IMR-90 (cell line): Measurements from ENCODE around the gene COL5A1. TPM values are rescaled to one million over a fixed set of nuclear protein-coding genes. Genes with fewer than 3 reads are reported as not detected.
A peak's percentile ranks its signal among the peaks of the same experiment; 100 is the strongest.

ENCODE experiments used
- ATAC-seq: fragments of 200-7000 bp; cut with Tn5 transposase; 2 replicates; pipeline ENCODE4 v1.9.1; 2020; ENCODE audit warnings: low read depth, mild to moderate bottlenecking, moderate library complexity
- BruUV-seq: library from RNA; stranded (reverse); fragments of 400-500 nt; replicated peaks from 2 replicates; lab custom pipeline; 2021; lab: Mats Ljungman, UMichigan
- CTCF ChIA-PET: fragments of 300-600 bp; formaldehyde crosslinking; extraction: SDS; loops from one replicate; lab custom pipeline; 2021; ENCODE audit warnings: antibody characterized with exemption; lab: Yijun Ruan, JAX
- POLR2A ChIA-PET: fragments of 300-600 bp; sonication (Branson Sonifier 250); formaldehyde crosslinking; loops from one replicate; lab custom pipeline; 2022; ENCODE audit warnings: antibody characterized with exemption; ENCODE audit not compliant: unreplicated experiment; lab: Charles Lee
- DNase-seq: peaks from one replicate; pipeline ENCODE4 v3.0.0; 2013
- H2AFZ ChIP-seq: replicated peaks from 2 replicates; pipeline ENCODE3; 2013; ENCODE audit warnings: low read length, mild to moderate bottlenecking; ENCODE audit not compliant: poor library complexity
- H2AK5ac ChIP-seq: 2 replicates; pipeline ENCODE4 v1.6.1; 2013; ENCODE audit warnings: low read depth, low read length, inconsistent platforms
- H2AK9ac ChIP-seq: replicated peaks from 2 replicates; pipeline ENCODE3; 2013; ENCODE audit warnings: mild to moderate bottlenecking, low read depth, low read length, moderate library complexity; ENCODE audit not compliant: poor library complexity
- H2BK120ac ChIP-seq: 2 replicates; pipeline ENCODE4 v1.6.1; 2013; ENCODE audit warnings: low read depth, low read length, inconsistent platforms
- H2BK15ac ChIP-seq: 3 replicates; pipeline ENCODE4 v1.6.1; 2013; ENCODE audit warnings: low read depth, low read length, inconsistent platforms
- H2BK20ac ChIP-seq: 2 replicates; pipeline ENCODE4 v1.6.1; 2013; ENCODE audit warnings: low read depth, mild to moderate bottlenecking, inconsistent platforms, low read length, moderate library complexity
- H2BK5ac ChIP-seq: 2 replicates; pipeline ENCODE4 v1.6.1; 2013; ENCODE audit warnings: mild to moderate bottlenecking, low read depth, low read length, inconsistent platforms; ENCODE audit not compliant: poor library complexity, severe bottlenecking
- H3K14ac ChIP-seq: replicated peaks from 2 replicates; pipeline ENCODE4 v1.6.1; 2013; ENCODE audit warnings: low read depth, low read length, inconsistent platforms
- H3K18ac ChIP-seq: 2 replicates; pipeline ENCODE4 v1.6.1; 2013; ENCODE audit warnings: low read depth, low read length, control low read depth
- H3K23ac ChIP-seq: 2 replicates; pipeline ENCODE4 v1.6.1; 2013; ENCODE audit warnings: low read depth, low read length, inconsistent platforms
- H3K27ac ChIP-seq: 2 replicates; pipeline ENCODE4 v1.5.1; 2013; ENCODE audit warnings: mild to moderate bottlenecking, control low read depth, low read length; ENCODE audit not compliant: insufficient read depth
- H3K27me3 ChIP-seq: 2 replicates; pipeline ENCODE4 v1.6.1; 2013; ENCODE audit warnings: low read length; ENCODE audit not compliant: control insufficient read depth, insufficient read depth
- H3K36me3 ChIP-seq: 2 replicates; pipeline ENCODE4 v1.6.1; 2013; ENCODE audit warnings: low read length, mixed read lengths; ENCODE audit not compliant: control insufficient read depth, insufficient read depth
- H3K4ac ChIP-seq: 2 replicates; pipeline ENCODE4 v1.6.1; 2013; ENCODE audit warnings: low read depth, low read length, inconsistent platforms
- H3K4me1 ChIP-seq: 2 replicates; pipeline ENCODE4 v1.6.1; 2013; ENCODE audit warnings: low read length, mixed read lengths; ENCODE audit not compliant: control insufficient read depth, insufficient read depth
- H3K4me2 ChIP-seq: 2 replicates; pipeline ENCODE4 v1.6.1; 2013; ENCODE audit warnings: low read depth, mild to moderate bottlenecking, control low read depth, low read length, moderate library complexity
- H3K4me3 ChIP-seq: 2 replicates; pipeline ENCODE4 v1.5.1; 2013; ENCODE audit warnings: low read depth, mild to moderate bottlenecking, control low read depth, low read length, moderate library complexity; ENCODE audit not compliant: insufficient read depth
- H3K56ac ChIP-seq: 2 replicates; pipeline ENCODE4 v1.6.1; 2013; ENCODE audit warnings: low read length, inconsistent platforms; ENCODE audit not compliant: insufficient read depth; ENCODE audit errors: extremely low read depth
- H3K79me1 ChIP-seq, 2 experiments: 2 replicates each; pipeline ENCODE4 v1.6.1; 2013; ENCODE audit warnings: low read length in 2 of 2, inconsistent platforms in 1 of 2, low read depth in 1 of 2
- H3K9ac ChIP-seq: 2 replicates; pipeline ENCODE4 v1.6.1; 2013; ENCODE audit warnings: low read depth, low read length, control low read depth
- H3K9me1 ChIP-seq: 2 replicates; pipeline ENCODE4 v1.6.1; 2013; ENCODE audit warnings: low read length, inconsistent platforms; ENCODE audit not compliant: insufficient read depth
- H3K9me3 ChIP-seq: 2 replicates; pipeline ENCODE4 v1.6.1; 2013; ENCODE audit warnings: low read length; ENCODE audit not compliant: control insufficient read depth, insufficient read depth
- H4K20me1 ChIP-seq: 2 replicates; pipeline ENCODE4 v1.6.1; 2013; ENCODE audit warnings: low read length, inconsistent platforms; ENCODE audit not compliant: insufficient read depth
- H4K5ac ChIP-seq: 2 replicates; pipeline ENCODE4 v1.6.1; 2013; ENCODE audit warnings: mild to moderate bottlenecking, low read depth, low read length, control low read depth
- H4K8ac ChIP-seq, 2 experiments: 2 replicates each; pipeline ENCODE4 v1.6.1; 2013; ENCODE audit warnings: low read depth in 2 of 2, low read length in 2 of 2, control low read depth in 1 of 2, inconsistent platforms in 1 of 2
- H4K91ac ChIP-seq: 2 replicates; pipeline ENCODE4 v1.6.1; 2013; ENCODE audit warnings: low read depth, low read length, inconsistent platforms; ENCODE audit not compliant: insufficient read depth
- BHLHE40 ChIP-seq: fragments of 150-350 bp; IDR thresholded peaks from 2 replicates; pipeline ENCODE4 v1.6.1; 2016; ENCODE audit warnings: mild to moderate bottlenecking, low read depth, low read length
- CEBPB ChIP-seq: IDR thresholded peaks from 2 replicates; pipeline ENCODE4 v1.6.1; 2012; ENCODE audit warnings: low read depth, low read length, improper control_type of control experiment
- CHD1 ChIP-seq: IDR thresholded peaks from 2 replicates; pipeline ENCODE4 v1.6.1; 2012; ENCODE audit warnings: low read depth, low read length, improper control_type of control experiment
- CTCF ChIP-seq: conservative IDR thresholded peaks from 2 replicates; pipeline ENCODE4 v1.5.1; 2012; ENCODE audit warnings: mild to moderate bottlenecking, low read depth, low read length, improper control_type of control experiment
- ELK1 ChIP-seq: fragments of 150-350 bp; IDR thresholded peaks from 2 replicates; pipeline ENCODE4 v1.6.1; 2016; ENCODE audit warnings: low read depth, mild to moderate bottlenecking, low read length, moderate library complexity, borderline replicate concordance
- FOS ChIP-seq: fragments of 150-350 bp; IDR thresholded peaks from 2 replicates; pipeline ENCODE4 v1.6.1; 2016; ENCODE audit warnings: low read depth, low read length
- MAZ ChIP-seq: IDR thresholded peaks from 2 replicates; pipeline ENCODE4 v1.6.1; 2012; ENCODE audit warnings: low read depth, mild to moderate bottlenecking, low read length, improper control_type of control experiment, moderate library complexity, borderline replicate concordance
- MXI1 ChIP-seq: IDR thresholded peaks from 2 replicates; pipeline ENCODE4 v1.6.1; 2012; ENCODE audit warnings: low read depth, mild to moderate bottlenecking, low read length, moderate library complexity, borderline replicate concordance
- NFE2L2 ChIP-seq: fragments of 150-350 bp; IDR thresholded peaks from 2 replicates; pipeline ENCODE4 v1.6.1; 2016; ENCODE audit warnings: low read depth, mild to moderate bottlenecking, low read length
- POLR2A ChIP-seq: IDR thresholded peaks from 2 replicates; pipeline ENCODE4 v1.6.1; 2012; ENCODE audit warnings: mild to moderate bottlenecking, low read depth, low read length
- RCOR1 ChIP-seq: IDR thresholded peaks from 2 replicates; pipeline ENCODE4 v1.6.1; 2012; ENCODE audit warnings: mild to moderate bottlenecking, low read length, improper control_type of control experiment; ENCODE audit not compliant: insufficient replicate concordance
- RFX5 ChIP-seq: IDR thresholded peaks from 2 replicates; pipeline ENCODE4 v1.8.0; 2012; ENCODE audit warnings: low read depth, mild to moderate bottlenecking, low read length, moderate library complexity
- SMC3 ChIP-seq: fragments of 150-350 bp; IDR thresholded peaks from 2 replicates; pipeline ENCODE4 v1.6.1; 2016; ENCODE audit warnings: low read depth, mild to moderate bottlenecking, antibody characterized with exemption, low read length, moderate library complexity
- USF2 ChIP-seq: fragments of 150-350 bp; IDR thresholded peaks from 2 replicates; pipeline ENCODE4 v1.6.1; 2017; ENCODE audit warnings: mild to moderate bottlenecking, antibody characterized with exemption, low read length, low read depth
- WGBS, 2 experiments: methylation state at CpG; one replicate each; pipeline versions ENCODE4 v1.1.5 to v1.1.7; 2013; ENCODE audit warnings: missing lambda C conversion rate in 2 of 2; ENCODE audit not compliant: insufficient read length in 1 of 2; ENCODE audit errors: extremely low coverage in 2 of 2; 5-methylcytosine and 5-hydroxymethylcytosine counted together
- dilution Hi-C: fragments of 300-500 bp; cut with HindIII; formaldehyde crosslinking; loops from one replicate; pipeline ENCODE4 v1.14.3; 2018; ENCODE audit warnings: low sequenced_read_pairs; ENCODE audit not compliant: unreplicated experiment
- in situ Hi-C: fragments of 300-500 bp; cut with MboI; formaldehyde crosslinking; loops from 3 replicates; pipeline ENCODE4 v1.14.3; 2019; ENCODE audit warnings: low sequenced_read_pairs, inconsistent platforms, mixed read lengths
- intact Hi-C: fragments of 100-400 bp; cut with micrococcal nuclease; formaldehyde crosslinking; loops from 2 replicates; pipeline ENCODE4 v1.10.0; 2022
- polyA plus RNA-seq, 3 experiments: library from polyadenylated mRNA; depleted of rRNA; stranded (reverse); fragments of >200 nt; gene quantifications; 2 replicates each; pipeline ENCODE4 v1.2.3, GENCODE V29; 2012; ENCODE audit warnings: low replicate concordance in 1 of 3
- total RNA-seq: library from RNA; depleted of rRNA; stranded (reverse); fragments of >200 nt; gene quantifications from 2 replicates; pipeline ENCODE4 v1.2.3, GENCODE V29; 2012

The COL5A1 gene
- total and polyA plus RNA-seq, 2 of the 4 experiments (the other 2 are of a cell fraction) = 19.2 to 173 TPM

- intact Hi-C loops = no loop called here
- no peak for TF ChIP-seq RCOR1
- TF ChIP-seq POLR2A = no peak
- no peak for TF ChIP-seq MXI1
- no peak for TF ChIP-seq ELK1
- TF ChIP-seq NFE2L2 = no peak
- no peak for TF ChIP-seq SMC3
- TF ChIP-seq CHD1 = no peak
- no peak for TF ChIP-seq RFX5
- no peak for TF ChIP-seq BHLHE40
- TF ChIP-seq CEBPB = no peak
- no peak for TF ChIP-seq FOS
- TF ChIP-seq USF2 = no peak
- no peak for TF ChIP-seq CTCF
- TF ChIP-seq MAZ = no peak
- H2AFZ ChIP-seq = no peak overlapping the region
- no peak overlapping the region for H3K23ac ChIP-seq
- no peak overlapping the region for H3K4me3 ChIP-seq
- ChIA-PET CTCF (no interaction called here), POLR2A (no interaction called here)
- dilution Hi-C loops = no loop called here
- no peak overlapping the region for H3K4ac ChIP-seq
- H3K9me1 ChIP-seq = peaks cover 48% of the 10 kb centered on the region
- peaks cover 97% of the 10 kb centered on the region for H4K20me1 ChIP-seq
- H3K79me1 ChIP-seq = peaks cover 31 to 94% of the 10 kb centered on the region in 2 experiments
- DNase-seq = no peak
- H2BK120ac ChIP-seq = no peak overlapping the region
- in situ Hi-C loops = no loop called here
- no peak overlapping the region for H3K18ac ChIP-seq
- 92% methylated on average over 18 of the region's 22 CpGs; no CpG with 5 or more reads in 1 of the 2 experiments for WGBS, 2 experiments
- H4K5ac ChIP-seq = no peak overlapping the region
- no peak overlapping the region for H4K91ac ChIP-seq
- H3K9ac ChIP-seq = no peak overlapping the region
- no peaks in the 10 kb centered on the region for H3K27me3 ChIP-seq
- BruUV-seq = no TSS peak
- peak overlapping the region; percentile 45 for H2AK9ac ChIP-seq
- no peak overlapping the region for H2BK15ac ChIP-seq
- H2BK20ac ChIP-seq = no peak overlapping the region
- no peak overlapping the region for H4K8ac ChIP-seq
- H3K56ac ChIP-seq = no peak overlapping the region
- no peak overlapping the region for H2AK5ac ChIP-seq
- H3K4me1 ChIP-seq = peaks cover 24% of the 10 kb centered on the region
- no peak overlapping the region for H3K4me2 ChIP-seq
- no peak for ATAC-seq
- H3K14ac ChIP-seq = no peak overlapping the region
- no peaks in the 10 kb centered on the region for H3K9me3 ChIP-seq
- H2BK5ac ChIP-seq = no peak overlapping the region
- peaks cover 42% of the 10 kb centered on the region for H3K36me3 ChIP-seq
- no peak overlapping the region for H3K27ac ChIP-seq
Measured at GRCh38 chr9:134683714-134684374, 42.2 kb downstream of the COL5A1 start.
